VCaP (cell line): ENCODE measurements around the gene RNF111.
A peak's percentile ranks its signal among the peaks of the same experiment; 100 is the strongest.

ENCODE experiments used
- H3K27ac ChIP-seq: fragments of 450-650 bp; 2 replicates; pipeline ENCODE4 v1.5.1; 2017
- CTCF ChIP-seq: fragments of 450-650 bp; conservative IDR thresholded peaks from 2 replicates; pipeline ENCODE4 v1.5.1; 2017; ENCODE audit warnings: mild to moderate bottlenecking, moderate library complexity

Gene RNF111

GRCh38 chr15:58987491-58988005, at the start of gene RNF111:
TSS of gene RNF111 (plus strand) at chr15:58987663. CDS start at chr15:59030823, 43,160 bp downstream.
- TF ChIP-seq CTCF: no peak

GRCh38 chr15:58947179-58947578, 40.3 kb upstream of the RNF111 start:
- no peak for TF ChIP-seq CTCF
- no peak overlapping the region for H3K27ac ChIP-seq

More at GRCh38 chr15:58987491-58988005, at the start of gene RNF111:
- peak within 1 kb of the TSS; percentile 77 for H3K27ac ChIP-seq

GRCh38 chr15:58951388-58952007, 36.0 kb upstream of the RNF111 start:
- H3K27ac ChIP-seq: no peak overlapping the region
- TF ChIP-seq CTCF: no peak

- H3K27ac ChIP-seq: no peak overlapping the region
- no peak for TF ChIP-seq CTCF
Measured at GRCh38 chr15:58952751-58953150, 34.7 kb upstream of the RNF111 start.

GRCh38 chr15:58957101-58957973, 30.1 kb upstream of the RNF111 start:
- H3K27ac ChIP-seq: no peak overlapping the region
- TF ChIP-seq CTCF: peak; percentile 77

- H3K27ac ChIP-seq: no peak overlapping the region
- no peak for TF ChIP-seq CTCF
Measured at GRCh38 chr15:58958811-58959210, 28.7 kb upstream of the RNF111 start.

- no peak for TF ChIP-seq CTCF
- H3K27ac ChIP-seq: no peak overlapping the region; the same call in 1 of the 2 replicates
Measured at GRCh38 chr15:58962136-58962535, 25.3 kb upstream of the RNF111 start.
